ENCODE measurements around the gene PFKM. TPM values are rescaled to one million over a fixed set of nuclear protein-coding genes. Genes with fewer than 3 reads are reported as not detected.

PFKM gene
- total and polyA plus RNA-seq, 4 donors = 4.5 to 23.9 (median 5.8) TPM

DNA sequence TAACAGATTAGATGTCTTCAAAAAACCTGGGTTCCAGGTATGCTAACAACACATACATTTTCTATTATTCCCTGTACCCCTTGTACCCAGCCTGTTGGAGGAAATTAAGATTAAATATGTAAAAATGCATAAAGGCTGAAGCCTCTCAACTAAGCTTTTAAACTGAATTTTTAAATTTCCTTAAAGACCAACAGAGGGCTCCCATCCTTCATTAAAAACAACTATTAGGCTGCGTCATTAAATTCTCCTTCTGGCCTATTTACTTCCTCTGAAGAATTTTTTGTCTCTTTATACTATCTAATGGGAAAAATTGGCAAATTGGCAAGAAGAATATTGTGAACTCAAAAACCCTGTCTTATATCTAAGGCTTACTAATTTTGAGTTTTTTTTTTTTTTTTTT, 35.1 kb upstream of the PFKM start:
- H3K4me1 ChIP-seq (ENCODE audit: control insufficient read depth in 4 of 4, insufficient read depth in 4 of 4, low read length in 3 of 4) = no peaks in the 10 kb centered on the region
- TF ChIP-seq GABPA (IDR thresholded peaks at IDR 0.05 in 1 of 2, conservative IDR thresholded peaks at IDR 0.05 in 1 of 2) (no peak), RAD21 (IDR thresholded peaks at IDR 0.05) (peak; percentile 64 to 73)
- TF ChIP-seq, protein P1, sequence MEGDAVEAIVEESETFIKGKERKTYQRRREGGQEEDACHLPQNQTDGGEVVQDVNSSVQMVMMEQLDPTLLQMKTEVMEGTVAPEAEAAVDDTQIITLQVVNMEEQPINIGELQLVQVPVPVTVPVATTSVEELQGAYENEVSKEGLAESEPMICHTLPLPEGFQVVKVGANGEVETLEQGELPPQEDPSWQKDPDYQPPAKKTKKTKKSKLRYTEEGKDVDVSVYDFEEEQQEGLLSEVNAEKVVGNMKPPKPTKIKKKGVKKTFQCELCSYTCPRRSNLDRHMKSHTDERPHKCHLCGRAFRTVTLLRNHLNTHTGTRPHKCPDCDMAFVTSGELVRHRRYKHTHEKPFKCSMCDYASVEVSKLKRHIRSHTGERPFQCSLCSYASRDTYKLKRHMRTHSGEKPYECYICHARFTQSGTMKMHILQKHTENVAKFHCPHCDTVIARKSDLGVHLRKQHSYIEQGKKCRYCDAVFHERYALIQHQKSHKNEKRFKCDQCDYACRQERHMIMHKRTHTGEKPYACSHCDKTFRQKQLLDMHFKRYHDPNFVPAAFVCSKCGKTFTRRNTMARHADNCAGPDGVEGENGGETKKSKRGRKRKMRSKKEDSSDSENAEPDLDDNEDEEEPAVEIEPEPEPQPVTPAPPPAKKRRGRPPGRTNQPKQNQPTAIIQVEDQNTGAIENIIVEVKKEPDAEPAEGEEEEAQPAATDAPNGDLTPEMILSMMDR (IDR thresholded peaks at IDR 0.05; ENCODE audit: low read depth, low read length, missing input control) = peak; percentile 21
- no peaks in the 10 kb centered on the region for H3K27me3 ChIP-seq (ENCODE audit: control insufficient read depth in 4 of 4, insufficient read depth in 4 of 4, low read length in 3 of 4)
- H3K36me3 ChIP-seq (ENCODE audit: control insufficient read depth in 4 of 4, insufficient read depth in 3 of 4, low read depth in 1 of 4, low read length in 3 of 4) = peaks cover 5 to 36% (median 19%) of the 10 kb centered on the region in 4 donors
- no peak overlapping the region for H3K4me3 ChIP-seq (ENCODE audit: low read depth in 1 of 3, low read length in 3 of 3)
- no peak overlapping the region for H3K9ac ChIP-seq (ENCODE audit: low read depth in 1 of 2, low read length in 2 of 2)
- no peak for DNase-seq (ENCODE audit: low spot score)
- H3K27ac ChIP-seq (ENCODE audit: low read depth in 1 of 2, low read length in 2 of 2) = no peak overlapping the region
- H3K9me3 ChIP-seq (ENCODE audit: control insufficient read depth in 4 of 4, low read length in 3 of 4) = no peaks in the 10 kb centered on the region
- 71% methylated on average over 1 of the region's 1 CpG for WGBS

- H3K4me1 ChIP-seq (ENCODE audit: control insufficient read depth in 4 of 4, insufficient read depth in 4 of 4, low read length in 3 of 4) = no peaks in the 10 kb centered on the region
- no peaks in the 10 kb centered on the region for H3K9me3 ChIP-seq (ENCODE audit: control insufficient read depth in 4 of 4, low read length in 3 of 4)
- no peak for DNase-seq (ENCODE audit: low spot score)
- no peaks in the 10 kb centered on the region for H3K27me3 ChIP-seq (ENCODE audit: control insufficient read depth in 4 of 4, insufficient read depth in 4 of 4, low read length in 3 of 4)
- H3K4me3 ChIP-seq (ENCODE audit: low read depth in 1 of 3, low read length in 3 of 3) = no peak overlapping the region
- WGBS = 93% methylated on average over 12 of the region's 12 CpGs
- no peak for TF ChIP-seq NR2F2 (IDR thresholded peaks at IDR 0.05)
- TF ChIP-seq FOXA1 (IDR thresholded peaks at IDR 0.05) = no peak
- TF ChIP-seq ATF3 (IDR thresholded peaks at IDR 0.05) = no peak
- TF ChIP-seq, protein P1 (IDR thresholded peaks at IDR 0.05; ENCODE audit: low read depth, low read length, missing input control) = no peak
- no peak for TF ChIP-seq HNF4G (IDR thresholded peaks at IDR 0.05)
- TF ChIP-seq YY1 (IDR thresholded peaks at IDR 0.05) = no peak
- no peak for TF ChIP-seq ZBTB33 (IDR thresholded peaks at IDR 0.05)
- TF ChIP-seq TAF1 (conservative IDR thresholded peaks at IDR 0.05) = no peak
- TF ChIP-seq FOXA2 (IDR thresholded peaks at IDR 0.05) = no peak
- TF ChIP-seq HNF4A (conservative IDR thresholded peaks at IDR 0.05) = no peak
- TF ChIP-seq REST (IDR thresholded peaks at IDR 0.05) = no peak
- no peak for TF ChIP-seq JUND (IDR thresholded peaks at IDR 0.05)
- no peak for TF ChIP-seq RAD21 (IDR thresholded peaks at IDR 0.05)
- TF ChIP-seq RXRA (IDR thresholded peaks at IDR 0.05) = no peak
- TF ChIP-seq SP1 (IDR thresholded peaks at IDR 0.05) = no peak
- TF ChIP-seq GABPA (IDR thresholded peaks at IDR 0.05 in 1 of 2, conservative IDR thresholded peaks at IDR 0.05 in 1 of 2) = no peak
- no peak for TF ChIP-seq EGR1 (IDR thresholded peaks at IDR 0.05; ENCODE audit: low read depth in 2 of 2)
- TF ChIP-seq, protein P2, sequence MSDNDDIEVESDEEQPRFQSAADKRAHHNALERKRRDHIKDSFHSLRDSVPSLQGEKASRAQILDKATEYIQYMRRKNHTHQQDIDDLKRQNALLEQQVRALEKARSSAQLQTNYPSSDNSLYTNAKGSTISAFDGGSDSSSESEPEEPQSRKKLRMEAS (IDR thresholded peaks at IDR 0.05) = no peak
- H3K36me3 ChIP-seq (ENCODE audit: control insufficient read depth in 4 of 4, insufficient read depth in 3 of 4, low read depth in 1 of 4, low read length in 3 of 4) = peaks cover 4 to 40% (median 20%) of the 10 kb centered on the region in 4 donors
- no peak overlapping the region for H3K9ac ChIP-seq (ENCODE audit: low read depth in 1 of 2, low read length in 2 of 2)
- no peak overlapping the region for H3K27ac ChIP-seq (ENCODE audit: low read depth in 1 of 2, low read length in 2 of 2)
These were observed 34.2 kb upstream of the PFKM start for GRCh38 chr12:48084841-48085460.
